ENCODE results near the gene ZNF580. TPM values are rescaled to one million over a fixed set of nuclear protein-coding genes. Genes with fewer than 3 reads are reported as not detected.
A peak's percentile ranks its signal among the peaks of the same experiment; 100 is the strongest.

ZNF580 gene
- total and polyA plus RNA-seq, 10 of the 15 experiments (the other 5 are each of a cell fraction or from before 2014, with no cell fraction given) = 2.3 to 31.8 (median 10.0) TPM

- TF ChIP-seq HDGF (IDR thresholded peaks at IDR 0.05) = peak; percentile 1; the same call in 1 of the 2 replicates
- TF ChIP-seq TCF7 (IDR thresholded peaks at IDR 0.05; ENCODE audit: borderline replicate concordance) = no peak
- TF ChIP-seq JUND (IDR thresholded peaks at IDR 0.05; ENCODE audit: low read depth, low read length) = no peak
- TF ChIP-seq CHD2 (IDR thresholded peaks at IDR 0.05; ENCODE audit: borderline replicate concordance, low read depth, low read length) = peak; percentile 67; the same call in 1 of the 2 replicates
- peak; percentile 64 for TF ChIP-seq SP1 (IDR thresholded peaks at IDR 0.05; ENCODE audit: low read depth, low read length)
- TF ChIP-seq GABPA (IDR thresholded peaks at IDR 0.05; ENCODE audit: low read depth) = peak; percentile 84; the same call in 1 of the 2 replicates
- TF ChIP-seq ZBTB11 (CRISPR knock-in tag; IDR thresholded peaks at IDR 0.05) = peak; percentile 67
- TF ChIP-seq RBBP5 (conservative IDR thresholded peaks at IDR 0.05) = no peak
- peak; percentile 80; the same call in 1 of the 2 replicates for TF ChIP-seq ZBTB33 (IDR thresholded peaks at IDR 0.05)
- peak; percentile 13 for TF ChIP-seq RELA (IDR thresholded peaks at IDR 0.05; ENCODE audit: borderline replicate concordance, partially characterized antibody)
- TF ChIP-seq, protein P1, sequence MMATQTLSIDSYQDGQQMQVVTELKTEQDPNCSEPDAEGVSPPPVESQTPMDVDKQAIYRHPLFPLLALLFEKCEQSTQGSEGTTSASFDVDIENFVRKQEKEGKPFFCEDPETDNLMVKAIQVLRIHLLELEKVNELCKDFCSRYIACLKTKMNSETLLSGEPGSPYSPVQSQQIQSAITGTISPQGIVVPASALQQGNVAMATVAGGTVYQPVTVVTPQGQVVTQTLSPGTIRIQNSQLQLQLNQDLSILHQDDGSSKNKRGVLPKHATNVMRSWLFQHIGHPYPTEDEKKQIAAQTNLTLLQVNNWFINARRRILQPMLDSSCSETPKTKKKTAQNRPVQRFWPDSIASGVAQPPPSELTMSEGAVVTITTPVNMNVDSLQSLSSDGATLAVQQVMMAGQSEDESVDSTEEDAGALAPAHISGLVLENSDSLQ (IDR thresholded peaks at IDR 0.05) = 0 out of 2 replicates have a peak, but pooled peaks have one; percentile 12
- TF ChIP-seq CBFB (IDR thresholded peaks at IDR 0.05; ENCODE audit: low read depth) = no peak
- TF ChIP-seq MYB (IDR thresholded peaks at IDR 0.05; ENCODE audit: borderline replicate concordance, low read depth, low read length) = peak; percentile 61; the same call in 1 of the 2 replicates
- TF ChIP-seq, protein P2, sequence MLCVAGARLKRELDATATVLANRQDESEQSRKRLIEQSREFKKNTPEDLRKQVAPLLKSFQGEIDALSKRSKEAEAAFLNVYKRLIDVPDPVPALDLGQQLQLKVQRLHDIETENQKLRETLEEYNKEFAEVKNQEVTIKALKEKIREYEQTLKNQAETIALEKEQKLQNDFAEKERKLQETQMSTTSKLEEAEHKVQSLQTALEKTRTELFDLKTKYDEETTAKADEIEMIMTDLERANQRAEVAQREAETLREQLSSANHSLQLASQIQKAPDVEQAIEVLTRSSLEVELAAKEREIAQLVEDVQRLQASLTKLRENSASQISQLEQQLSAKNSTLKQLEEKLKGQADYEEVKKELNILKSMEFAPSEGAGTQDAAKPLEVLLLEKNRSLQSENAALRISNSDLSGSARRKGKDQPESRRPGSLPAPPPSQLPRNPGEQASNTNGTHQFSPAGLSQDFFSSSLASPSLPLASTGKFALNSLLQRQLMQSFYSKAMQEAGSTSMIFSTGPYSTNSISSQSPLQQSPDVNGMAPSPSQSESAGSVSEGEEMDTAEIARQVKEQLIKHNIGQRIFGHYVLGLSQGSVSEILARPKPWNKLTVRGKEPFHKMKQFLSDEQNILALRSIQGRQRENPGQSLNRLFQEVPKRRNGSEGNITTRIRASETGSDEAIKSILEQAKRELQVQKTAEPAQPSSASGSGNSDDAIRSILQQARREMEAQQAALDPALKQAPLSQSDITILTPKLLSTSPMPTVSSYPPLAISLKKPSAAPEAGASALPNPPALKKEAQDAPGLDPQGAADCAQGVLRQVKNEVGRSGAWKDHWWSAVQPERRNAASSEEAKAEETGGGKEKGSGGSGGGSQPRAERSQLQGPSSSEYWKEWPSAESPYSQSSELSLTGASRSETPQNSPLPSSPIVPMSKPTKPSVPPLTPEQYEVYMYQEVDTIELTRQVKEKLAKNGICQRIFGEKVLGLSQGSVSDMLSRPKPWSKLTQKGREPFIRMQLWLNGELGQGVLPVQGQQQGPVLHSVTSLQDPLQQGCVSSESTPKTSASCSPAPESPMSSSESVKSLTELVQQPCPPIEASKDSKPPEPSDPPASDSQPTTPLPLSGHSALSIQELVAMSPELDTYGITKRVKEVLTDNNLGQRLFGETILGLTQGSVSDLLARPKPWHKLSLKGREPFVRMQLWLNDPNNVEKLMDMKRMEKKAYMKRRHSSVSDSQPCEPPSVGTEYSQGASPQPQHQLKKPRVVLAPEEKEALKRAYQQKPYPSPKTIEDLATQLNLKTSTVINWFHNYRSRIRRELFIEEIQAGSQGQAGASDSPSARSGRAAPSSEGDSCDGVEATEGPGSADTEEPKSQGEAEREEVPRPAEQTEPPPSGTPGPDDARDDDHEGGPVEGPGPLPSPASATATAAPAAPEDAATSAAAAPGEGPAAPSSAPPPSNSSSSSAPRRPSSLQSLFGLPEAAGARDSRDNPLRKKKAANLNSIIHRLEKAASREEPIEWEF (IDR thresholded peaks at IDR 0.05; ENCODE audit: insufficient replicate concordance, low read depth, low read length) = no peak
Measured at GRCh38 chr19:55653651-55654322, 13.0 kb downstream of the ZNF580 start (continued).
